ENCODE measurements around the gene COG5. TPM values are rescaled to one million over a fixed set of nuclear protein-coding genes. Genes with fewer than 3 reads are reported as not detected.

The COG5 gene
- polyA plus RNA-seq, 1 of the 3 experiments (the other 2 are of a cell fraction) = 21.2 TPM

DNA sequence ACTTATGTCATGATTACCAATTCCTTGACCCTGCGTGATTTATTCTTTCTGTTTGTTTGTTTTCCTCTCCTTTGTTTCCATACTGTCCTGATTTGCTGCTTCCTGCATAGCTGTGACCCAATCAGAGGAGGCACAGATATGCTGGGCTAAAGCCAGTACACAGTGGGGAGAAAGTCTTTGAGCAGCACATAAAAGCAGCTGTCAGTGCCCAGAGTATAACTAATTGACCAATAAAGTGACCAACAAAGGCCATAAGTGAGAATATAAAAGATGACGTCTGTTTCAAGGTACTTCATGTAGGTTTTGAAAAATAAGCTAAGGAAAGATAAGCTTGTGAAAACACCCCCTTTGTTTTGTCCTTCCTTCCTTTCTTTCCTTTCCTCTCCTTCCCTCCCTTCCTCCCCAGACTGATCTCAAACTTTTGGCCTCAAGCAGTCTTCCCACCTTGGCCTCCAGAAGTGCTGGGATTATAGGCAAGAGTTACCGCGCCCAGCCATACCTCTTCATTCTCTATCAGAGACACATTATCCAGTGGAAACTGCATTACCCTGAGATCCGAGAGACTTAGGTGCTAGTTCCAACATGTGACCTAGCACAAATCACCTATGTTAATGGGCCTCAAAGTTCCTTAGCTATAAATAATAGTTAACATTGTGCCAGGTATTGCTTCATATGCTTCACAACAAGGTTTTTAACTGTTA, 33.3 kb upstream of the COG5 start:
- H3K9ac ChIP-seq = no peak overlapping the region
- H3K27me3 ChIP-seq (ENCODE audit: insufficient read depth) = no peaks in the 10 kb centered on the region
- no peak overlapping the region for H3K4me2 ChIP-seq
- no peaks in the 10 kb centered on the region for H3K9me3 ChIP-seq
- no peaks in the 10 kb centered on the region for H3K9me2 ChIP-seq
- H2AFZ ChIP-seq (ENCODE audit: low read depth) = no peak overlapping the region
- no peak for DNase-seq
- peaks cover 56 to 61% of the 10 kb centered on the region in 2 experiments for H3K36me3 ChIP-seq (replicated peaks in 1 of 2; ENCODE audit: control insufficient read depth in 1 of 2, insufficient read depth in 2 of 2, low read length in 1 of 2)
- H3K79me2 ChIP-seq (ENCODE audit: insufficient read depth) = peaks cover 5% of the 10 kb centered on the region; the same call in 1 of the 2 replicates
- TF ChIP-seq, protein P1, sequence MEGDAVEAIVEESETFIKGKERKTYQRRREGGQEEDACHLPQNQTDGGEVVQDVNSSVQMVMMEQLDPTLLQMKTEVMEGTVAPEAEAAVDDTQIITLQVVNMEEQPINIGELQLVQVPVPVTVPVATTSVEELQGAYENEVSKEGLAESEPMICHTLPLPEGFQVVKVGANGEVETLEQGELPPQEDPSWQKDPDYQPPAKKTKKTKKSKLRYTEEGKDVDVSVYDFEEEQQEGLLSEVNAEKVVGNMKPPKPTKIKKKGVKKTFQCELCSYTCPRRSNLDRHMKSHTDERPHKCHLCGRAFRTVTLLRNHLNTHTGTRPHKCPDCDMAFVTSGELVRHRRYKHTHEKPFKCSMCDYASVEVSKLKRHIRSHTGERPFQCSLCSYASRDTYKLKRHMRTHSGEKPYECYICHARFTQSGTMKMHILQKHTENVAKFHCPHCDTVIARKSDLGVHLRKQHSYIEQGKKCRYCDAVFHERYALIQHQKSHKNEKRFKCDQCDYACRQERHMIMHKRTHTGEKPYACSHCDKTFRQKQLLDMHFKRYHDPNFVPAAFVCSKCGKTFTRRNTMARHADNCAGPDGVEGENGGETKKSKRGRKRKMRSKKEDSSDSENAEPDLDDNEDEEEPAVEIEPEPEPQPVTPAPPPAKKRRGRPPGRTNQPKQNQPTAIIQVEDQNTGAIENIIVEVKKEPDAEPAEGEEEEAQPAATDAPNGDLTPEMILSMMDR (IDR thresholded peaks at IDR 0.05) = no peak
- TF ChIP-seq, protein P2, sequence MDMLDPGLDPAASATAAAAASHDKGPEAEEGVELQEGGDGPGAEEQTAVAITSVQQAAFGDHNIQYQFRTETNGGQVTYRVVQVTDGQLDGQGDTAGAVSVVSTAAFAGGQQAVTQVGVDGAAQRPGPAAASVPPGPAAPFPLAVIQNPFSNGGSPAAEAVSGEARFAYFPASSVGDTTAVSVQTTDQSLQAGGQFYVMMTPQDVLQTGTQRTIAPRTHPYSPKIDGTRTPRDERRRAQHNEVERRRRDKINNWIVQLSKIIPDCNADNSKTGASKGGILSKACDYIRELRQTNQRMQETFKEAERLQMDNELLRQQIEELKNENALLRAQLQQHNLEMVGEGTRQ (IDR thresholded peaks at IDR 0.05; ENCODE audit: borderline replicate concordance, low read depth, low read length) = no peak
- TF ChIP-seq TCF12 (IDR thresholded peaks at IDR 0.05) (no peak), FOXM1 (IDR thresholded peaks at IDR 0.05; ENCODE audit: low read depth) (no peak), NRF1 (IDR thresholded peaks at IDR 0.05; ENCODE audit: low read depth, low read length) (no peak), ELF1 (IDR thresholded peaks at IDR 0.05) (no peak), TAF1 (IDR thresholded peaks at IDR 0.05; ENCODE audit: borderline replicate concordance, low read depth, low read length) (no peak), GATA2 (CRISPR knock-in tag; IDR thresholded peaks at IDR 0.05) (no peak), MXI1 (IDR thresholded peaks at IDR 0.05; ENCODE audit: low read depth, low read length) (no peak), FOSL2 (IDR thresholded peaks at IDR 0.05; ENCODE audit: borderline replicate concordance, low read depth) (no peak), RAD21 (IDR thresholded peaks at IDR 0.05; ENCODE audit: low read length) (no peak), TEAD4 (IDR thresholded peaks at IDR 0.05; ENCODE audit: borderline replicate concordance, insufficient read depth) (no peak)
- WGBS (ENCODE audit: low lambda C conversion rate) = 96% methylated on average over 5 of the region's 5 CpGs
- no peaks in the 10 kb centered on the region for H4K20me1 ChIP-seq (ENCODE audit: insufficient read depth)
- peaks cover 56% of the 10 kb centered on the region for H3F3A ChIP-seq (replicated peaks; ENCODE audit: insufficient read depth)
- H3K4me3 ChIP-seq (ENCODE audit: low read depth in 2 of 2, low read length in 1 of 2) = no peak overlapping the region
- peak overlapping the region in 1 of 2 experiments; percentile 97; a peak in 1 of 4 replicates for H3K27ac ChIP-seq (ENCODE audit: low read depth in 2 of 2, low read length in 1 of 2)
- ChIA-PET CTCF (interaction anchor here (1.0 kb wide), 2 partner anchors 146 to 283 kb away, joined by 3 read pairs; partner anchors contain the start of gene CBLL1), POLR2A (no interaction called here)
- H3K4me1 ChIP-seq (ENCODE audit: control insufficient read depth in 1 of 2, insufficient read depth in 2 of 2, low read depth in 1 of 2, low read length in 1 of 2) = peaks cover 2 to 21% of the 10 kb centered on the region in 2 experiments; a peak in 3 of 4 replicates

DNA sequence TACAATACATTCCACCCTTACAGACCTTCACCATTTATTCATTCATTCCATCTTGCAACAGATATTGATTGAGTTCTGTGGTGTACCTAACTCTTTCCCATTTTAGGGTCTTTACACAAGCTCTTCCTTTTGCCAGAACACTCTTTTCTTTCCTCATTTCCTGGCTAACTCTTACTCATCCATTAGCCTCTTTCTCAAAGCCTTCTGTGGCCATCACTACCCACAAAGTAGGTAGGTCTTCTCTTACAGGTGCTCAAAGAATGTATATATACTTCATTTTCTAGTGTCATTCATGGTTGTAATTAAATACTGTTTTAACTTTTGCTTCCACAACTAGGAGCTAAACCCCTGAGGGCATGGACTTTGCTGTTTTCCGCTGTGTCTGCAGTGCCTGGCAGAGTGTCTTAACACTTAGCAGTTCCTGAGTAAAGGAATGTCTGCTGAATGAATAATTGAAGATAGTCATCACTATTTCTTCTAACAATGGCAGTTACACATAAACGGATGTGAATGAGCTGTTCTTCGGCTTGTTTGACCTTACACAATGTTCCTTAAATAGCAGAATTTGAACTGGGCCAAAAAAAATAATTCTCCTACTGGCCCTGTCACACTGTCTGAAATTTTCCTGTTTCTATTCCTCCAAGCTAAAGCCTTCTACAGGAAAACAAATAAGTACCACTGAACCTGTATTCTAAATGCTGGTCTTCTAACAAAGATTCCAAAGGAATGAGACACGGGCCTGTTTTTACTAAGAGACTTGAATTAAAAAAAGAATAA, 31.4 kb upstream of the COG5 start:
- H3K36me3 ChIP-seq (replicated peaks in 1 of 2; ENCODE audit: control insufficient read depth in 1 of 2, insufficient read depth in 2 of 2, low read length in 1 of 2) = peaks cover 37 to 49% of the 10 kb centered on the region in 2 experiments
- peaks cover 15% of the 10 kb centered on the region; the same call in 1 of the 2 replicates for H3K79me2 ChIP-seq (ENCODE audit: insufficient read depth)
- no peaks in the 10 kb centered on the region for H3K9me3 ChIP-seq
- H3K9ac ChIP-seq = peak overlapping the region; percentile 52
- WGBS (ENCODE audit: low lambda C conversion rate) = 14% methylated on average over 4 of the region's 4 CpGs
- no peaks in the 10 kb centered on the region for H3K27me3 ChIP-seq (ENCODE audit: insufficient read depth)
- POLR2A ChIA-PET = no interaction called here
- H4K20me1 ChIP-seq (ENCODE audit: insufficient read depth) = no peaks in the 10 kb centered on the region
- CTCF ChIA-PET = interaction anchor here (0.6 to 2.2 kb wide), 4 partner anchors 15 to 68 kb away, joined by 3 to 7 read pairs (median 3); partner anchors contain the start of gene BCAP29
- DNase-seq = no peak
- peaks cover 2 to 25% of the 10 kb centered on the region in 2 experiments; a peak in 3 of 4 replicates for H3K4me1 ChIP-seq (ENCODE audit: control insufficient read depth in 1 of 2, insufficient read depth in 2 of 2, low read depth in 1 of 2, low read length in 1 of 2)
- H3F3A ChIP-seq (replicated peaks; ENCODE audit: insufficient read depth) = peaks cover 57% of the 10 kb centered on the region
- H3K27ac ChIP-seq (ENCODE audit: low read depth in 2 of 2, low read length in 1 of 2) = peak overlapping the region; percentile 62 to 97; a peak in 3 of 4 replicates
- H3K4me2 ChIP-seq = peak overlapping the region; percentile 62
- H2AFZ ChIP-seq (ENCODE audit: low read depth) = peak overlapping the region; percentile 43
- H3K4me3 ChIP-seq (ENCODE audit: low read depth in 2 of 2, low read length in 1 of 2) = no peak overlapping the region; a peak in 1 of 4 replicates
- no peaks in the 10 kb centered on the region for H3K9me2 ChIP-seq
- TF ChIP-seq, protein P3, sequence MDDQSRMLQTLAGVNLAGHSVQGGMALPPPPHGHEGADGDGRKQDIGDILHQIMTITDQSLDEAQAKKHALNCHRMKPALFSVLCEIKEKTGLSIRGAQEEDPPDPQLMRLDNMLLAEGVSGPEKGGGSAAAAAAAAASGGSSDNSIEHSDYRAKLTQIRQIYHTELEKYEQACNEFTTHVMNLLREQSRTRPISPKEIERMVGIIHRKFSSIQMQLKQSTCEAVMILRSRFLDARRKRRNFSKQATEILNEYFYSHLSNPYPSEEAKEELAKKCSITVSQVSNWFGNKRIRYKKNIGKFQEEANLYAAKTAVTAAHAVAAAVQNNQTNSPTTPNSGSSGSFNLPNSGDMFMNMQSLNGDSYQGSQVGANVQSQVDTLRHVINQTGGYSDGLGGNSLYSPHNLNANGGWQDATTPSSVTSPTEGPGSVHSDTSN (IDR thresholded peaks at IDR 0.05) = peak; percentile 85
- TF ChIP-seq EZH2phosphoT487 (IDR thresholded peaks at IDR 0.05; ENCODE audit: borderline replicate concordance, low read depth) (no peak), SIN3A (IDR thresholded peaks at IDR 0.05; ENCODE audit: borderline replicate concordance, low read depth, low read length) (peak; percentile 21; the same call in 1 of the 2 replicates), FOXM1 (IDR thresholded peaks at IDR 0.05; ENCODE audit: low read depth) (peak; percentile 82; the same call in 1 of the 2 replicates), EP300 (IDR thresholded peaks at IDR 0.05; ENCODE audit: borderline replicate concordance in 1 of 2, low read depth in 1 of 2, low read length in 1 of 2) (peak in 1 of 2 experiments; percentile 90; a peak in 3 of 4 replicates), TEAD4 (IDR thresholded peaks at IDR 0.05; ENCODE audit: borderline replicate concordance, insufficient read depth) (peak; percentile 92), GABPA (IDR thresholded peaks at IDR 0.05; ENCODE audit: low read depth) (no peak), TCF12 (IDR thresholded peaks at IDR 0.05) (peak; percentile 93), POLR2AphosphoS5 (IDR thresholded peaks at IDR 0.05; ENCODE audit: low read depth, low read length) (peak; percentile 77; the same call in 1 of the 2 replicates), FOSL2 (IDR thresholded peaks at IDR 0.05; ENCODE audit: borderline replicate concordance, low read depth) (peak; percentile 86; the same call in 1 of the 2 replicates)
- TF ChIP-seq, protein P4, sequence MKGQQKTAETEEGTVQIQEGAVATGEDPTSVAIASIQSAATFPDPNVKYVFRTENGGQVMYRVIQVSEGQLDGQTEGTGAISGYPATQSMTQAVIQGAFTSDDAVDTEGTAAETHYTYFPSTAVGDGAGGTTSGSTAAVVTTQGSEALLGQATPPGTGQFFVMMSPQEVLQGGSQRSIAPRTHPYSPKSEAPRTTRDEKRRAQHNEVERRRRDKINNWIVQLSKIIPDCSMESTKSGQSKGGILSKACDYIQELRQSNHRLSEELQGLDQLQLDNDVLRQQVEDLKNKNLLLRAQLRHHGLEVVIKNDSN (IDR thresholded peaks at IDR 0.05; ENCODE audit: borderline replicate concordance, low read depth) = no peak
- TF ChIP-seq, protein P5, sequence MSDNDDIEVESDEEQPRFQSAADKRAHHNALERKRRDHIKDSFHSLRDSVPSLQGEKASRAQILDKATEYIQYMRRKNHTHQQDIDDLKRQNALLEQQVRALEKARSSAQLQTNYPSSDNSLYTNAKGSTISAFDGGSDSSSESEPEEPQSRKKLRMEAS (IDR thresholded peaks at IDR 0.05; ENCODE audit: low read depth) = peak; percentile 67; the same call in 1 of the 2 replicates

Measured in SK-N-SH (cell line).